ENCODE measurements around the gene DLGAP1.

The DLGAP1 gene

DNA sequence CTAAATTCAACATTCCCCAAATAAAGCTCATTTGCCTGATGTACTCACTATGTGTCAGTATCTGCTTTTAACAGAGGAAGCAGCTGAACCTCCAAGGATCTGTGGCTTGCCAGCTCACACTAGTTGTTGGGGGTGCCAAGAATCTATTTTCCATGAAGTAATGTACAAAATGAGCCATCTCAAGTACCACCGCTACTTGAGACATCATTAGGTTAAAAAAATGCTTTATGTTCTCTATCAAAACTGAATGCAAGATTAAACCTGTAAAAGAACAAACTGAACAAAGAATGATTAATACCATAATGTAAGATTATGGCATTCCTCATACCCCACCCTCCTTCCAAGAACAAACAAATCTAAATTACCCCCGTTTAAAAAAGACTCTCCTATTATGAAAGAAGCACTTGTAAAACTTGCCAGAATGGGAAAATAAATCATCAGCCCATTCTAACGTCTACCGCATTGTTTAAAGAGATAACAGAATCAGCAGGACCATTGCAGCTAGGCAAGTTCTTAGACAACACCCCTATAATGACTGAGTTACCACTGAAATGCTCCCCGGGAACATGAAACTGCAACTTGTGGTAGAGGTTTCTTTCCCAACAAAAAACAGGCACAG is 471.6 kb downstream of the DLGAP1 start:
- DNase-seq = no peak

DNA sequence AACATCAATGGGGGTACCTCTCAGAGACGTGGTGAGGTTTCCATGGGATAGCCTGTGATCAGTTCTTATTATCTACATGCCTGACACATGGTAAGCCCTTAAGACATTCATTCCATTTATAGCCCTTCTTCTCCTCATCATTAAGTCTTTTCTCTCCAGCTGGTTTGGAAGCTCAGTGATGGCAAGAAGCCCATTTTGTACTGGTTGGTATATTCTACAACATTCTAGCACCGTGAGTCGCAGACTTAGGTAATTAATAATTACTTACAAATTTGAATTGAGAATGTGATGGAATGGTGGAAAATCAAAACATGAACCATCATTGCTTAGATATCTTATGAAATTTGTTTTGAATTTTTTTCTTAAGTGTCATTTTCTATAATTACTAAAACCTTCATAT is 472.6 kb downstream of the DLGAP1 start:
- DNase-seq = no peak

DNA sequence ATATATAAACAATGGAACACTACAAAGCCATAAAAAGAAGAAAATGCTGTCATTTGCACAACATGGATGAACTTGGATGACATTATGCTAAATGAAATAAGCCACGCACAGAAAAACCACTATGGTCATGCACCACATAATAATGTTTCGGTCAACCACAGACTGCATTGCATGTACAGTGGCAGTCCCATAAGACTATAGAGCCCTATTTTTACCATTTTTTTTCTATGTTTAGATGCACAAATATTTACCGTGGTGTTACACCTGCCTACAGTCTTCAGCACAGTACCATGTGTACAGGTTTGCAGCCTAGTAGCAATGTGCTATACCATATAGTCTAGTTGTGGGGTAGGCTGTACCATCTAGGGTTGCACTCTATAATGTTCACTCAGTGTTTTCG is 476.1 kb downstream of the DLGAP1 start:
- DNase-seq = no peak

DNA sequence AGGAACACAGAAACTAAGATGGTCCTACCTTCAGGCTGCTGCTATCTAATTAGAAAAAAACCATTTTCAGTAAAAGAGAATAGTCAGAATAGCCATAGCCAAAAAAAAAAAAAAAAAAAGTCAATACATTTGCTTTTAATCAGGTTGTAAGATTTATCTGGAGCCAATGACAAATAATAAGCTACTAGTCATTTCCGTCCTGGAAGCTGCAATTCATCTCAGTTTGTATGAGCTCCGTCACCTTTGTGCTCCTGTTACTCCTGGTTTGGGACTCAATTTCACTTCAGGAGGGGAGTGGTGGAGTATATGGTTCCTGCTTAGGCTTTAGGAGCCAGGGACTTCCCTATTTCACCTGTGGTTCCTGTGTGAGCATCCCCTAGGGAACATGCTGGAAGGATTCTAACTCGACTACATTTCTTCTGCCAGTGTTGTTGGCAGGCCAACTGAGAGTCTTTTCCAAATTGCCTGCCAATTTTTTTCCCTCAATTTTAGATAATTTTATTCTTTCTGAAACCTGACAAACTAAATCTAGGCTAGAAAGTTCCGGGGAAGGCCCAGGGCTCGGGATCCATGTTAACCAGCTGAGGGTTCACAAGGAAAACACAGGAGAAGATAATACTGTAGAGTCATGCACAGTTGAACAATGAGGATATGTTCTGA is 481.8 kb downstream of the DLGAP1 start:
- no peak for DNase-seq

DNA sequence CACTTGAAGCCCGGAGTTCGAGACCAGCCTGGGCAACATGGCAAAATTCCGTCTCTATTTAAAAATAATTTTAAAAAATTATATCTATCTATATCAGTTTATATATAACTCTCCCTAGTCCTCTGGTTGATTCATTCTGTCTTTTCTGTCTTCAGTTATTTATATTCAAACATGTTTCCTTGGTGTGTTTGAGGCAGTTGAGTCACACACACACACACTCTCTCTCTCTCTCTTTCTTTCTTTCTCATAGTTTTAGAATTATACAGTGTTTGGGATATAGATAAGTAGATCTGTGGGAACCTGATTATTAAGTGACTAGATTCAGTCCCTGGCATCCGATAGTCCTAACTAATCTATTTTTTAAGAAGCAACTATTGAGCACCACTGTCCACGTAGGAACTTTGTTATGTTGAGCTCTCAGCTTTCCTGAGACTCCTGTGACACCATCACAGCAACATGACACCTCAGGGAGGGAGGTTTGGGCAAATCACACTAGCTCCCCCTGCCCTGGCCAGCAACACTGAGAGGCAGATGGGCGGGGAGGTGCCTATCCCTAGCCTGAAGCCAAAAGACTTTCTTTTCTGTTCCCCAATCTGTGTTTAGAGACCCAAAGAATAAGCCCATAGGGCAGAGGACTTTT is 482.7 kb downstream of the DLGAP1 start:
- DNase-seq = no peak

DNA sequence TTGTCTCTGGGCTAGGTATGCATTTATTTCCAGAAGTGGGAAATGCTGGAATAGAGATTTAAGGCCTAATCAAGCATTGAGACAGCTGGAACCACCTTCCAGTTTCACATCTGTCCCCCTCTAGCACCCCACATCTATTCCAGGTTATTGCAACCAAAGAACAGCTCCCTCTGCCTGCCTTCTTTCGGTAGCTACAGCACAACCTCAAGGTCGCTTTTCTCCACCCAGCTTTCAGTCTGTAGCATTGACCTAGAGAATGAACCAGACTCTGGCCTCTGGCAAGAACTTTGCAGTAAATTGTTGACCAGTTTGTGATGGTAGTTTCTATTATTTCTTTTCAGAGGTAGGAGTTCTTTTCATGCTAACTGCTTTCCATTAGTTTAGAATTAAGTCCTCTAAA is 484.2 kb downstream of the DLGAP1 start:
- no peak for DNase-seq

DNA sequence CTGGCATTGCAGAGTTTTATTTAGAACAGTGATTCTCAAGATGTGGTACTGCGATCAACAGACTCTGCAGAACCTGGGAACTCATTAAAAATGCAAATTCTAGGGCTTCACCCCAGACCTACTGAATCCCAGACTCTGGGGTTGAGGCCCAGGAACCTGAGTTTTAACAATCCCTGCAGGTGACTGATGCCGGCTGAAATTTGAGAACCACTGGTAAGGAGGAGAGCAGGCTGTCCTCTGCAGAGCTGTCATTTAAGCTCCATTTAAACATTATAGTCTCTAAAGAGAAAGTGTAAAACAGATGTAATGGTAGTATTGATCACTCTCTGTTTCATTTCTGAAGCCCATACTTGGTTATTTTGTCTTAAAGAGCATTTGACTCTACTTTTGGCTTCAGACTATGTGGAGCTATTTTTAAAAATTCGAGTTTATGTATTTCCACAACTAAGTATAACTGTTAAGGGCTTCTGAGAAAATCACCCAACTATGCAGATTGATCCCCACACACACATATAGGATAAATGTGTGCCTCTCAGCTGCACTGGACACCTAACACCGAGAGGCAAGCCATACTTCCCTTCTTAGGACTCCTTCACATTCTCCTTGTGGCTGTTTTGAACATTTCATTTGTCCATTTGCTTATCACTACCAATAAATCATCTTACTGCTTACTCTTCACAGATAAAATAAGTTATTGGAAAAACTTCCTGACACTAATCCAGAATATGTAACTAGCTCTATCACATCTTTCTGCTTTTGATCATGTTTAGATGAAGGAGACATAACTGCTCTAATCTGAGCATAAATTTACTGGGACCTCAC is 487.5 kb downstream of the DLGAP1 start:
- no peak for DNase-seq

DNA sequence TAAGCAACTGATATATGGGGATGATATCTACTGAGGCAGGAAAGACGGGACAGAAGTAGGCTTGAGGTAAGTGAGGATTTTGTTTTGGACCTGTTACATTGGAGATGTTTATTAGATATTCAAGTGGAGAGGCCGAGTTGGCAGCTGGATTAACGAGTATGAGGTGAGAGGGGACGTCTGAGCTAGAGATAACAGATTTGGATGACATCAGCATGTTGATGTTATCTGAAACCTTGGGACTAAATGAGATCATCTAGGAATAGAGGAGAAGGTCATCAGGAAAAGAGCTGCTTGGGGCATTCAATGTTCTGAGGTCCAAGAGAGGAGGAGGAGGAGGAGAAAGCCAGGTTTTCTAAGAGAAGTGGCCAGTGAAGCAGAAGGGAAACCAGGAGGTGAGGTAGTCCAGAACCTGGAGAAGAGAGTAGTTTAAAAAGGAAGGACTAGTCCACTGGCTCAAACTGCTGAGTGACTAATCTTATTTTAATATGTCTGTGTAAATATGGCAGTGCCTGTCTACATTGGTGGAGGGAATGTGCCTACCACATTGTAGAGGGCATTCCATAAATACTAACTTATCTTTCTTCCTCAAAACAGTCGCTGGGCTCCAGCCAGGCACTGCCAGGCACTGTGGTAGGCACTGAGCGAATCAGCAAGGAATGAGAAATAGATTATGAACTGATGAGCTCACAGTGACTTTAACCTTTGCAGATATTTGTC is 488.3 kb downstream of the DLGAP1 start:
- DNase-seq = no peak

DNA sequence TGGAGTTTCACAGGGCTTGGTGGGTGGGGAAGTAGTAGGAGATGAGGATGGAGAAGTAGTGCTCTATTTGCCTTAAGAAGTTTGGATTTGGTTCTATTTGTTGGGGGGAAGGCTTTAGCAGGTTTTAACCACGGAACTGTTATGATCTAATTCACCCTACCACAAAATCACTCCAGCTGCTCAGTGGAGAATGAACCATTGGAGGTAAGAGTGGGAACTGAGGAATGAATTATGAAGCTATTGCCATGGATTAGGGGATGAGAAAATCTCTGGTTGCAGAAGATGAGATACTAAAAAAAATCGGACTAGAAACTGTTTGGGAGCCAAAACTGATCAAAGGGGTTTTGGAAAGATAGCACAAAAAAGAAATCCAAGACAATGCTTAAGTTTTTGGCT is 488.9 kb downstream of the DLGAP1 start:
- DNase-seq = no peak

DNA sequence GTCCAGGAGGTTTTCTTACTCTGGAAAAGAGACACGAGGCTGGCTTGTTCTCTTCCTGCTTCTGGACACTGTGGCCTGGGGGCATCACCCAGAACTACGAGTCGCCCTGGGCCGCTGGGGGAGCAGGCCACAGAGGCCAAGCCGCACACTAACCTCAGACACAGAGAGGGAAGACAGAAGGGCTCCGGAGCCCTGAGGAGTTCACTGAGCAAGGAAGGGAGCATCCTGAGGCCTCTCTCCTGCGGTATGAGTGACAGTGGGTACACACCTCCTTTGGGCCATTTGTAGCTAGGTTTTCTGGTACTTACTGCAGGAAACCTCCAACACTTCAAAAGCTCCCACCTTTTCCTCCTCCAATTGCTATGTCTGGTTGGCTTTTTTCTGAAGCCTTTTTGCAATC is 494.1 kb downstream of the DLGAP1 start:
- no peak for DNase-seq

DNA sequence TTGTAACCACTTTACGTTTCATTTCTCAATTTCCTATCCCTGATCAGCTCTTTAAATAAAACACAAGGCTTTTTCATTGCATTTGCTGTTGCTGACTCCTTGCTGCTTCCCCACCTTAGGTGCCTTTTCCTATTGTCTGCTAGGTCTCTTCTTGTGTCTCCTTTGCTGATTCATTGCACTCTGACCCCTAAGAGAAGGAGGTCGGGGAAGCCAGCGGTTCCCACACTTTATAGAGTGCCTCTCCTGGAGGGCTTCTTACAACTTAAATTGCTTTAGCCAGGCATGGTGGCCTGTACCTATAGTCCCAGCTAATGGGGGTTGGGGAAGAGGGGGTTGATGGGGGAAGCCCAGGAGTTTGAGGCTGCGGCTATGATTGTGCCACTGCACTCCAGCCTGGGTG is 495.0 kb downstream of the DLGAP1 start:
- DNase-seq = no peak

DNA sequence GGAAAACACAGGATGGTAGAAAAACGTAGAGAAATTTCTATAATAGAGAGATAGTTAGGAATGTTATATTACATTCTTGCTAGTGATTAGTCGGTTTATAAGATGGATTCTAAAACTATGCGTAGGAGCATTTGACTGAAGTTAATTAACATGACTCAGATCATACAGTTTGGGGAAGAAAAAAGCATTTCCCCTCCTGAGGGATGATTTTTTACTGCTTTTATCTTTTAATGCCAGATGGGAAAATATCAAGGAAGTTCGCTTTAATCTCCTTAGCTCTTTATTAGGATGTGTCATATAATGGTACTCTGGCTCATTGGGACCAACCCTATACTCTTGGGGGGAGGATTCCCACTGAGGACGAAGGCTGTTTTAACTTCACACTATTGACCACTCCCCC is 503.1 kb downstream of the DLGAP1 start:
- no peak for DNase-seq

DNA sequence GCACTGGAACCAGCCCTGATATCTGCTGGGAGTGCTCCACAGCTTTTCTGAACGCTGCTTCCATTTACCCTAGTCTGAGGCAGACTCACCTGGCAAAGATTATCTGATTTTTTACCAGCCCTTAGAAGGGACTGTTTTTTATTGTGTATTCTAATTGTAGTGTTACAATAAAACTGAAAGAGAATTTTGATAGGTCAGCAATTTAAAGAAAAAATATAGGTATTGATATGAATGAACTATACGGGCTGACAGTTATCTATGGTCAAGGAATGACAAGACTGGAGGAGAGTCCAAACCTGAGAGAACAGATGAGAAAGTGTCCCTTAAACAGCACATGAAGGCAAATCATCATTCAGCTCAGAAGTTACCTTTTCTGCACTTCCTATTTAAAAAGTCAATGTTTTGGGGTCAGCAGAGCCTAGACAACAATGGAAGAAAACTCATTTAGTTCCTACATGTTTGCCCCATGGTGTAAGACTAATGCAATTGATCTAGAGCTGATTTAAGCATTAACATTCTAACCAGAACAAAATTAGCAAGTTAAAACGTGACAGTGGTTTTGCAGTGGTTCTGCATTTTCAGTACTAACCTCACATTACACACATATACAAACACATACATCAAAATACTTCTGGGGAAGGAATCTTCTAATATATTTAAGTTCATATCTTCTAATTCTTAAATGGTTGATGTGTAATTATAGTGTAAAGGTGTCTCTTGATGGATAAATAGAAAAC is 504.3 kb downstream of the DLGAP1 start:
- no peak for DNase-seq

DNA sequence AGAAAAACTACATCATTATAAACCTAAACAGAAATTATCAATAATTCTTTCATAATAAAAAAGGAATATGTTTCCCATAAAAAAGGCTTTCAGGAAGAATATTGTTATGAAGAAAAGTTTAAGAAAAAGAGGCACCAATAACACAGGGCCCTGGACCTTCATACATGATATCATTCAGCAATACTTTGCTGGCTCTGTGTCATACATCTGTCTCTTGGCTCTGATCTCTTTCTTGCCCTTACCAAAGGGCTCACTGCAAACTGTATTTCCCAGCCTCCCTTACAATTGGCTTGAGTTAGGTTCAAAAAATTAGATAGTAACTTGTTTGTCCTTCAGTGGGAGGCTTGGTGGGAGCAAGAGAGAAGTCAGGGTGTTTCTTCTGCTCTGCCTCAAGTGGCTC is 506.1 kb downstream of the DLGAP1 start:
- DNase-seq = no peak

DNA sequence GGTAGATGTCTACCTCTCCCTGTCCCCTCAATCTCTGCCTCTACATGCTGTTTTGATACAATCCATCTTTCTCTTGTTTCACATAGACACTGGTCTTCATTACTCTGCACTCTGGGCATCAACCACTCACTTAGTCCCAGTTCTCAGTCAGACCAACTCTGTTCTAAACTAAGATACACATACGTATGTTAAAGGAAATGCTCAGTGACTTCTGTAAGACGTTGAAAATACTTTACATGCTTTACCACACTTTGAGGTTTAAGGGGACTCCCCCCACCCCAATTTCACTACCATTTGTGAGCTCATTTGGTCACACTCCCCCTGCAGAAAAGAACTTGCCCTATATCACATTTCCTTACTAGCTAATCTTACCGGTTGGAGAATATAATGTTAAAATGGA is 507.7 kb downstream of the DLGAP1 start:
- DNase-seq = no peak

DNA sequence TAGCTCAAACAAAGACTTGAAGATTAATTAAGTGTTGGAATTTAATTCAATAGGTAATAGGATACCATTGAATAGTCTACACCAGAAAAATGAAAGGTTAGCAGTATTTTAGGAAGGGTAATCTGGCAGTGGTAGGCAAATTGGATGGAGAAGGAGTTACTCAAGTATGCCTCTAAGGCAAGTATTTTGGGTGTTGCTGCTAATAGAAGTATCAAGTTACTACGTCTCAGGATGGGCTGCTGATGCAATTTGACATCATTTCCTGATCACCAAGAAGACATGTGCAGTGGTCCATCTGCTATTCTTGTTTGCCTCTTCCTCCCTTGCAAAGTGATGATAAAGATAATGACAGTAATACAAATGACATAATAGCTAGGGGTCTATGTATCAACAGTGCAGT is 519.8 kb downstream of the DLGAP1 start:
- DNase-seq = no peak

DNA sequence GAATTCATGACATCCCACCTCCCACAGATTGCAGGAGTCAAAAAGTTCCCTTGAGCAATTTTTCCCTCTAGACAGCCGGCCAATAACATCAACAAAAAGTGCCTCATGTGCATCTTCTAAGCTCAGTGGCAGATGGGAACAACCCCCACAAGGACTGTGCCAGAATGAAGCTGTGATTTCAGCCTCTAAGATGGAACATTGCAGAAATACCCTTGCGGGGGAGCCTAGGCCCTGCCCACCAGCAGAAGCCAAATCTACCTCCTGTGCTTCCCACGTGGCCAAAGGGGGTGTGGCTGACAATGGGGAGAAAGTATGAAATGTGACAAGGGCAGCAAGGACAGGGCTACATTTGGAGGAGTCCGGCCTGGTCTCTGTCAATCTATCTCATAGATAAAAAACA is 522.8 kb downstream of the DLGAP1 start:
- no peak for DNase-seq

DNA sequence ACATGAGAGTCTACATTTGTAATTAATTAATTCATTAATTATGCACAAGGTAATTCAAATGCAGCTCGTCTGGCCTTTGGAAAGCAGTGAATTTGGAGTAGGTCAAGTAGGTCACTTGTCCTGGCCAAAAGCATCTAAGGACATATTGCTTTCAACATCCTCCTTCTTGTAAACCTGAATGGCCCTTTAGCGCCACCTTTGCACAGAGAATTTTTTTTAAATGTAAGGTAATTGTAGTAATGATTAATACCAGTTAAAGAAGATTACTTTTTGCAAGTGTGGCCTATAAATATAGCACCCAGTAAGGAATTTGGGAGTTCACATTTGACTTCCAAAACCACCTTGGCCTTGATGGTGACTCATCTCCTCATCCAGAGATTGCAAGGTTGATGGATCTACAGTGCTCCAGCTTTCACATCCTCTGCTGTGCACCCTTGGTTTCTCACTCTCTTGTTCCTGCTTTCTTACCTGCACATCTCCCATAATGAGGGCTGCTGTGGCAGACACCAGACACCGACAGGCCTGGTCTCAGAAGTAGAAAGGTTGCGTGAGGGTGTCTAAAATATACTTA is 523.5 kb downstream of the DLGAP1 start:
- no peak for DNase-seq

DNA sequence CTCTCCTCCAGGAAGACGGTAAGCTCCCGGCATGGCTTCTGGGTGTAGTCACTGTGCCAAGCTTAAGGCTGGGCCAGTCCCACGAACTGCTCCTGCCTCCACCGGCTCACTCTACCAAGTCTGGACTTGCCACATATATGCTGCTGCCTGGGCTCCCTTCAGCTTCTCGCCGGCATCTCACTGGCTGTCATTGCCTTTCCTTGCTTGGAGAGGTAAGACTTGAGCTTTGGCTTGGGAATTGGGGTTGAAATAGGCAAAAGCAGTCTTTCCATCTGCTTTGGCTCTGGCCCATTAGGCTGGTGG is 524.1 kb downstream of the DLGAP1 start:
- DNase-seq = no peak

DNA sequence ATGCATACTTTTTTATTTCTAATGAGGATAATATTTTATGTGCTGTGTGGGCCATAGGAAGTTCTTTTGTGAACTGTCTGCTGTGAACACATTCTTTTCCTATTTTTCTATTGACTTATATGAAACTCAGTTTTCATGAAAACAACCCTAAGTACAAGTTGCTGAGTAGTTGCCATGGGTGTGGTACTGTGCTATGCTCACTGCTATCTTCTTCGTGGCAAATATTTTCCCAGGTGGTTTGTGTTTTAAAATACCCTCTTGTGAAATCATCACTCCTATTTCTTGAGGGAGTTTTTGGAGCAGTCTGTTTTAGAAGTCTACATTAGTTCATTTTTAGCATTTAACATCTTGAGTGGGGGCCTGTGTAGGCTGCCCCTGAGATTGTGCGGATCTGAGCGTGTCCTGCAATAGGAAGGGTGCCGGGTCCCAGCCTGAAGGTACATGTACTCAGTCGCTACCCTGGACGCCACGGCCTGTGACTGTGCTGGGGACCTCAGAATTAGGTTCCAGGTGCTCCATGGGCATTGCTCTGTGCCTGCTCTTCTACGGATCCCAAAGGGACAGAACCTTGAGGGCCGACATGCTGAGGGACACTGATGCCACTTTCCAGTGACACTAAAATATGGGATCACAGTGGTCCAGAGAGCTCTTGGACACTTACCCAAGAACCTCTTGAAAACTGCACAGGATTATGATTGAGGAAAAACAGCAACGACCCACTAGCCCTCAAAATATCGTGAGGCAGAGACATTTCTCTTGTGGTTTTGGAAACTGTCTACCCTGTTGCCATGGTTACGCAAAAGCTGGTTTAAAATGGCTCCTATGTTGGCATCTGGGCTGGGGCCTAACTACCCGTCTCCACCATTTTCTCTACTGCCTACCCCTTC is 524.7 kb downstream of the DLGAP1 start:
- DNase-seq = no peak

DNA sequence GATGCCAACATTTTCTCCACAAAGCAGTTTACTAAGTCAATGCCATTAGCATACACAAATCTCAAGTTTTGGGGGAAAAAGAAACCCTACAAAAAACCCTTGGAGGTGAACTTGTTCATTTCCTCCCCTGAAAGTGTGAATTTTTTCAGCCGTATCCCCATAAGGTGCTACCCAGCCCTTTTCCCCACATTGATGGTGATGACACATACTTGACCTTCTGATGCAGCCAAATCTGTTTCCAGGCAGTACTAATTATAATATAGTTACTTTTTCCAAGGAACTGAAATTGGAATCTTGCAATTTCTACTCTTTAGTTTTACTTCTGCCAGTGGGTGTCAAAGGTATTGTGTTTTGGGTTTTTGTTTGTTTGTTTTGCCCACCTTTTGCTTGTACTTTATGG is 530.7 kb downstream of the DLGAP1 start:
- DNase-seq = no peak

Data from islet precursor cell (in vitro differentiated cells).